Kidney (tissue), 22 donors: Measurements from ENCODE around the gene ZBTB18. TPM values are rescaled to one million over a fixed set of nuclear protein-coding genes. Genes with fewer than 3 reads are reported as not detected.

Source experiments
- DNase-seq, 5 donors: peaks; one replicate each; pipeline ENCODE4 v3.0.0-alpha.2; 2013 to 2020
- FAIRE-seq: peaks from 2 replicates; lab custom pipeline; 2012; peaks lifted over from hg19 to GRCh38; lab: Jason Lieb, UNC
- H3K27ac ChIP-seq, 2 donors: one replicate each; pipeline ENCODE4 v1.7.0; 2013; ENCODE audit warnings: low read depth in 2 of 2, low read length in 2 of 2, inconsistent platforms in 1 of 2
- H3K27me3 ChIP-seq: one replicate; pipeline ENCODE4 v1.7.1; 2013; ENCODE audit warnings: low read length, inconsistent platforms; ENCODE audit not compliant: control insufficient read depth, insufficient read depth
- H3K36me3 ChIP-seq, 3 donors: one replicate each; pipeline versions ENCODE4 v1.7.0 to v1.7.1; 2013; ENCODE audit warnings: low read length in 3 of 3, control low read depth in 1 of 3, inconsistent platforms in 1 of 3; ENCODE audit not compliant: insufficient read depth in 3 of 3, control insufficient read depth in 2 of 3
- H3K4me1 ChIP-seq, 3 donors: one replicate each; pipeline versions ENCODE4 v1.7.0 to v1.7.1; 2013; ENCODE audit warnings: low read length in 3 of 3, inconsistent platforms in 1 of 3, low read depth in 1 of 3; ENCODE audit not compliant: control insufficient read depth in 2 of 3, insufficient read depth in 2 of 3
- H3K4me3 ChIP-seq, 3 donors: one replicate each; pipeline versions ENCODE4 v1.7.0 to v1.8.1; 2013; ENCODE audit warnings: low read length in 3 of 3, control low read depth in 1 of 3, inconsistent platforms in 1 of 3
- H3K9ac ChIP-seq, 3 donors: one replicate each; pipeline versions ENCODE4 v1.7.0 to v1.7.1; 2013; ENCODE audit warnings: low read length in 3 of 3, control low read depth in 1 of 3, inconsistent platforms in 1 of 3
- H3K9me3 ChIP-seq, 3 donors: one replicate each; pipeline versions ENCODE4 v1.7.0 to v1.7.1; 2013; ENCODE audit warnings: low read length in 3 of 3, control low read depth in 1 of 3, inconsistent platforms in 1 of 3; ENCODE audit not compliant: control insufficient read depth in 2 of 3, insufficient read depth in 1 of 3
- CTCF ChIP-seq: IDR thresholded peaks from 3 replicates; pipeline ENCODE4 v1.5.1; 2012; ENCODE audit warnings: mild to moderate bottlenecking, moderate library complexity, borderline replicate concordance; ENCODE audit not compliant: insufficient read depth; ENCODE audit errors: extremely low read depth
- intact Hi-C: fragments of 100-400 bp; cut with DNase I; formaldehyde crosslinking; loops from one replicate; pipeline ENCODE4 v1.11.1; 2022
- long read RNA-seq, 10 donors: library from polyadenylated mRNA in 1 of 10; unstranded in 1 of 10; transcript quantifications; one replicate each; pipeline ENCODE4 v2.0.0 and lab custom pipeline, GENCODE V29; 2021 to 2026
- polyA plus RNA-seq: library from polyadenylated mRNA; stranded (reverse); fragments of 350-450 nt; fragmentation: Illumina TruSeq; extraction: RNeasy Lipid Tissue Mini Kit (QIAGEN cat#74804); gene quantifications from one replicate; pipeline ENCODE4 v1.2.3, GENCODE V29; 2014; ENCODE audit warnings: low read depth, low replicate concordance; ENCODE audit not compliant: insufficient read depth
- total RNA-seq: library from RNA; stranded (reverse); fragmentation: NEBNext Ultra II Directional; extraction: Animal tissue kit (Norgen Biotek cat#: 25700); gene quantifications from one replicate; pipeline ENCODE4 v1.2.1, GENCODE V29; 2021
- donor health status: control.
- donor health status: control.
- donor health status: control.
- donor health status: control.
- donor health status: control.
- donor health status: DM: yes; HTN: yes; CAD: no.
- donor health status: Normal renal cell carcinoma (clear cell type).

Gene ZBTB18
- 19.8 TPM for total RNA-seq
- polyA plus RNA-seq: 9.0 TPM
- long read RNA-seq, donor 1, partial matches to known transcripts: 0 of 2 reads
- long read RNA-seq, donor 1, other reads (novel, unspliced or antisense): 0 of 2 reads
- long read RNA-seq, donor 2, partial matches to known transcripts: 0 of 2 reads
- long read RNA-seq, donor 2, other reads (novel, unspliced or antisense): 0 of 2 reads
- long read RNA-seq, donor 3, partial matches to known transcripts: 0 of 5 reads
- long read RNA-seq, donor 3, other reads (novel, unspliced or antisense): 0 of 5 reads
- long read RNA-seq, donor 4, transcript ZBTB18-202 (2 exons, 3,740 nt): major isoform, 7 of 7 reads
- long read RNA-seq, donor 4, partial matches to known transcripts: 0 of 7 reads
- long read RNA-seq, donor 4, other reads (novel, unspliced or antisense): 0 of 7 reads
- long read RNA-seq, donor 5, partial matches to known transcripts: 0 of 1 reads
- long read RNA-seq, donor 5, other reads (novel, unspliced or antisense): 0 of 1 reads
- long read RNA-seq, donor 6: 0 reads
- long read RNA-seq, donor 7, partial matches to known transcripts: 3 of 5 reads
- long read RNA-seq, donor 7, other reads (novel, unspliced or antisense): 1 of 5 reads
- long read RNA-seq, donor 8, partial matches to known transcripts: 0 of 4 reads
- long read RNA-seq, donor 8, other reads (novel, unspliced or antisense): 0 of 4 reads
- long read RNA-seq, donor 9, partial matches to known transcripts: 9 of 9 reads
- long read RNA-seq, donor 9, other reads (novel, unspliced or antisense): 0 of 9 reads
- long read RNA-seq, donor 10, partial matches to known transcripts: 0 of 3 reads
- long read RNA-seq, donor 10, other reads (novel, unspliced or antisense): 0 of 3 reads

GRCh38 chr1:244050835-244051444 is at the start of gene ZBTB18:
ZBTB18 (plus strand) TSS chr1:244051283; CDS start chr1:244051432, 149 bp downstream.
- Histone ChIP-seq H3K27me3 (no peaks in the 10 kb centered on the region), H3K27ac (peak within 1 kb of the TSS; percentile 68 to 78), H3K4me1 (peaks cover 0 to 9% (median 3%) of the 10 kb centered on the region in 3 donors), H3K36me3 (peaks cover 0 to 16% (median 8%) of the 10 kb centered on the region in 3 donors), H3K4me3 (peak within 1 kb of the TSS; percentile 58 to 86 (median 84)), H3K9ac (peak within 1 kb of the TSS in 1 of 3 donors; percentile 76), H3K9me3 (no peaks in the 10 kb centered on the region)
- FAIRE-seq: no peak
- intact Hi-C loops: no loop called here
- no peak for TF ChIP-seq CTCF
- peak in 2 of 5 donors; percentile 57 to 68 for DNase-seq

GRCh38 chr1:244002721-244003120 is 48.4 kb upstream of the ZBTB18 start:
- Histone ChIP-seq H3K4me3 (no peak overlapping the region), H3K36me3 (no peaks in the 10 kb centered on the region), H3K9ac (no peak overlapping the region), H3K27ac (no peak overlapping the region), H3K4me1 (no peaks in the 10 kb centered on the region), H3K27me3 (no peaks in the 10 kb centered on the region), H3K9me3 (no peaks in the 10 kb centered on the region)
- DNase-seq: no peak
- FAIRE-seq: no peak
- intact Hi-C loops: no loop called here
- no peak for TF ChIP-seq CTCF

GRCh38 chr1:244005455-244005854 is 45.6 kb upstream of the ZBTB18 start:
- Histone ChIP-seq H3K9ac (no peak overlapping the region), H3K27ac (no peak overlapping the region), H3K36me3 (no peaks in the 10 kb centered on the region), H3K4me1 (no peaks in the 10 kb centered on the region), H3K27me3 (no peaks in the 10 kb centered on the region), H3K9me3 (no peaks in the 10 kb centered on the region), H3K4me3 (no peak overlapping the region)
- FAIRE-seq: no peak
- TF ChIP-seq CTCF: no peak
- DNase-seq: no peak
- intact Hi-C loops: no loop called here
